ENCODE measurements around the gene PLIN1.
A peak's percentile ranks its signal among the peaks of the same experiment; 100 is the strongest.
"Not testable (repeated sequence)": the region's sequence is repeated elsewhere in the genome, so short reads cannot be mapped to it uniquely, and the experiment has no call there.

PLIN1 gene

DNA sequence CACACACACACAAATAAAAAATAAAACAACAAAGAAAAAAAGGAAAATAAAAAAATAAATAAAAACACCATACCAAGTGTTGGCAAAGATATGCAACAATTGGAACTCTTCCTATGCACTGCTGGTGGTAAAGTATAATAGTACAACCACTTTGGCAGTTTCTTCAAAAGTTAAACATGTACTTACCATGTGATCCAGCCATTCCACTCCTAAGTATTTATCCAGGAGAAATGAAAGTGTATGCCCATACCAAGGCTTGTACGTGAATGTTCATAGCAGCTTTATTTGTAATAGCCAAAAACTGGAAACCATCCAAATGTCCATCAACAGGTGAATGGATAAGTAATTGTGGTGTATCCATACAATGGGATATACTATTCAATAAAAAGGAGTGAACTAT is 28.4 kb upstream of the PLIN1 start:
- no peak overlapping the region for H3K4me3 ChIP-seq (ENCODE audit: low read depth, low read length)
- no peak for DNase-seq (ENCODE audit: low read depth)
- TF ChIP-seq, protein P1, sequence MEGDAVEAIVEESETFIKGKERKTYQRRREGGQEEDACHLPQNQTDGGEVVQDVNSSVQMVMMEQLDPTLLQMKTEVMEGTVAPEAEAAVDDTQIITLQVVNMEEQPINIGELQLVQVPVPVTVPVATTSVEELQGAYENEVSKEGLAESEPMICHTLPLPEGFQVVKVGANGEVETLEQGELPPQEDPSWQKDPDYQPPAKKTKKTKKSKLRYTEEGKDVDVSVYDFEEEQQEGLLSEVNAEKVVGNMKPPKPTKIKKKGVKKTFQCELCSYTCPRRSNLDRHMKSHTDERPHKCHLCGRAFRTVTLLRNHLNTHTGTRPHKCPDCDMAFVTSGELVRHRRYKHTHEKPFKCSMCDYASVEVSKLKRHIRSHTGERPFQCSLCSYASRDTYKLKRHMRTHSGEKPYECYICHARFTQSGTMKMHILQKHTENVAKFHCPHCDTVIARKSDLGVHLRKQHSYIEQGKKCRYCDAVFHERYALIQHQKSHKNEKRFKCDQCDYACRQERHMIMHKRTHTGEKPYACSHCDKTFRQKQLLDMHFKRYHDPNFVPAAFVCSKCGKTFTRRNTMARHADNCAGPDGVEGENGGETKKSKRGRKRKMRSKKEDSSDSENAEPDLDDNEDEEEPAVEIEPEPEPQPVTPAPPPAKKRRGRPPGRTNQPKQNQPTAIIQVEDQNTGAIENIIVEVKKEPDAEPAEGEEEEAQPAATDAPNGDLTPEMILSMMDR (IDR thresholded peaks at IDR 0.05; ENCODE audit: low read depth, low read length, missing control alignments): no peak

DNA sequence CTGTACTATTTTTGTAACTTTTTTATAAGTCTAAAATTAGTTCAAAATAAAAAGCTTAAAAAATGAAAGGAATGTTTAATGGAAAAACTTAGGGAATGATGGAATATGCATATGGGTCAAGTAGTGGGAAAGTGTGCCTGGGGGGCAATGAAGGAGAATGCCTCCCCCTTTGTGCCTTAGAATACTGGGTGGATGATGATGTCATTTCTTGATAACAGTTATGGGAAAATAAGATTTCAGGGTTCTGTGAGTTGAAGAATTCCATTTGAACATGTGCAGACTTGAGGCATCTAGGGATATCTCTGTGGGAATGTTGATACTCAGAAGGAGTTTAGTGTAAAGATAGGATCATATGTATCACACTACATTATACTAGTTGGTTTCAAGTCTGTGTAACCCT is 25.2 kb upstream of the PLIN1 start:
- TF ChIP-seq, protein P1 (IDR thresholded peaks at IDR 0.05; ENCODE audit: low read depth, low read length, missing control alignments): no peak
- no peak for DNase-seq (ENCODE audit: low read depth)
- no peak overlapping the region for H3K4me3 ChIP-seq (ENCODE audit: low read depth, low read length)

DNA sequence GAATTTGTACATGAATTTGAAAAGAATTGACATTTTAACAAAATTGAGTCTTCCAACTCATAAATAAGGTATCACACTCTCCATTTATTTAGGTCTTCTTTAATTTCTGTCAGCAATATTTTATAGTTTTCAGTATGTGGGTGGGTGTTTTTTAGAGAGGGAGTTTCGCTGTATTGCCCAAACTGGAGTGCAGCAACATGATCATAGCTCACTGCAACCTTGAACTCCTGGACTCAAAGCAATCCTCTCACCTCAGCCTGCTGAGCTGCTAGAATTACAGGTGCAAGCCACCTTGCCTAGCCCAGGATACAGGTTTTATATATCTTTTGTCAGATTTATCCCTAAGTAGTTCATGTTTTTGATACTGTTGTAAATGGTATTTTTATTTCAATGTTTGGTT is 16.0 kb upstream of the PLIN1 start:
- no peak overlapping the region for H3K4me3 ChIP-seq (ENCODE audit: low read depth, low read length)
- TF ChIP-seq, protein P1 (IDR thresholded peaks at IDR 0.05; ENCODE audit: low read depth, low read length, missing control alignments): no peak
- no peak for DNase-seq (ENCODE audit: low read depth)

DNA sequence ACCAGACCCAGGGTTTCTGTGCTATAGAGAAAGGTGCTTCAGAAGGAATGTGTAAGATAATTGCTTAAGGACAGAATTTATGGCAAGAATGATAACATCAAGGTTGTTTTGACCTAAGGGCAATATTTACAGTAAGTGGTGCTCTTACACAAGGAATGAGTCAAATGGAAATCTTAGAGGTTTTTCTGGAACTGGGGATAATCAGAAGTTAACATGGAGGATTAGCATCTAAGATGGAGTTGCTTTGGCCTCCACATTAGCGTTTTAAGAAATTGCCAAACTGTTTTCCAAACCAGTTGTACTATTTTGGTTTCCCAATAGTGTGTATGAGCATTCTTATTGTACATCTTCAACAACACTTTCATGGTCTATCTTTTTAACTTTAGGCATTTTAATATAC is 14.5 kb upstream of the PLIN1 start:
- H3K4me3 ChIP-seq (ENCODE audit: low read depth, low read length): no peak overlapping the region
- TF ChIP-seq, protein P1 (IDR thresholded peaks at IDR 0.05; ENCODE audit: low read depth, low read length, missing control alignments): no peak
- DNase-seq (ENCODE audit: low read depth): no peak

DNA sequence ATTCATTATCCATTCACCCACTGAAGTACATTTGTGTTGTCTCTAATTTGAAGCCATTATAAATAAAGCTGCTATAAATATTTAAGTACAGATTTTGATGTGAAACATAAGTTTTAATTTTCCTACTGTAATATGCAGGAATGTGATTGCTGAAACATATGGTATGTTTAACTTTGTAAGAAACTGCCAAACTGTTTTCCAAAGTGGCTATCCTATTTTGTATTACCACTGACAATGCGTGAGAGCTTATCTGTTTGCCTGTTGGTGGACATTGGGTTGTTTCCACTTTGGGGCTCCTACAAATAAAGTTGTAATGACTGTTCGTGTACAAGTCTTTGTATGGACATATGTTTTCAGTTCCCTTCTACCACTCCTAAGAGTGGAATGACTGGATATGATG is 13.9 kb upstream of the PLIN1 start:
- no peak for DNase-seq (ENCODE audit: low read depth)
- H3K4me3 ChIP-seq (ENCODE audit: low read depth, low read length): no peak overlapping the region
- TF ChIP-seq, protein P1 (IDR thresholded peaks at IDR 0.05; ENCODE audit: low read depth, low read length, missing control alignments): no peak

DNA sequence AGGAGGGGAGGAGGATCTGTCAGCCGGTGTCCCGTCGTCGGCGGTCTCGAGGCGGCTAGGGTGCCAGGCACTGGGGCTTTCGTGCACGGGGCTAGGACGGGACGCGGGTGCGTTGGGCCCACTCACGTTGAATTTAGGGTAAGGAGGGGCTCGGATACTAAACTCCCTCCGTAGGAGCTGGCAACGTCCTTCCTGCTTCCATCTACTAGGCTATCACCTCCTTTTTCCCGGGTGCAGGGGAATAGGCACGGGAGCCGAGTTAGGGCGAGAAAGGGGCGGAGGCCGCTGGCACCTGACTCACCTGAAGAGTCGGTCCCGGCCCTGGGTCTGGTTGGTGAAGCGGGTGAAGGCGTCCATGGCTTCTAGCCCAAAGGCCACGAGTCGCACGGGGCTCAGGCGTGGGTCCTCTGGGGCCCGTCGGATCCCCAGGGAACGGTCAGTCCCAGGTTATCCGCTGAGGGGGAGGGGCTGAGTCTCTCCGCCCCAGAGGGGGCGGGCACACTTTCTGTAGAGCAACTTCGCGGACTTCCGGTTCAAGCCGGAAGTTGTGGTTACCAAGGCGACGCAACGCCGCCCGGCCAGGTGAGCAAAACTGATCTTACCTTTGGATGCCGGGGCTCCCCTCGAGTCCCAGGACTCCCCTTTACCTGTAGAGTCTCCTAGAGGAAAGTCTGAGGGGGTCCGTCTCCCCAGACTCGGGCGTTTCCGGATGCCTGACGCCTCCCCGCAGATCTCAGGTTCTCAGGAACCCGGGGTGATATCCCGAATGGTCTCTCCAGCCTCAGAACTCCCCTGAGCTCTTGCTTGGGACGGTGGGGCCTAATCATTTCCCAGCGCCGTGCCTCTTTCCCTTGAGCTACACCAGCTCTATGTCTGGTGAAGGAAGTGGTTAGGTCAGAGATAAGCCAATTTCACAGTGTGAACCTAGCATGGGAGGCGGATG is 11.4 kb upstream of the PLIN1 start, which contains the start of the genes PEX11A and WDR93:
Gene PEX11A, minus strand, starts transcription at position 479 of the 943 bp plus-strand sequence. Its CDS starts 122 bp downstream, at position 357.
Gene WDR93, plus strand, starts transcription at position 536 of the 943 bp plus-strand sequence. CDS start 10,936 bp downstream, outside the sequence.
- TF ChIP-seq, protein P1 (IDR thresholded peaks at IDR 0.05; ENCODE audit: low read depth, low read length, missing control alignments): no peak
- H3K4me3 ChIP-seq (ENCODE audit: low read depth, low read length): peak within 1 kb of the TSS; percentile 90
- DNase-seq (ENCODE audit: low read depth): peak; percentile 60

DNA sequence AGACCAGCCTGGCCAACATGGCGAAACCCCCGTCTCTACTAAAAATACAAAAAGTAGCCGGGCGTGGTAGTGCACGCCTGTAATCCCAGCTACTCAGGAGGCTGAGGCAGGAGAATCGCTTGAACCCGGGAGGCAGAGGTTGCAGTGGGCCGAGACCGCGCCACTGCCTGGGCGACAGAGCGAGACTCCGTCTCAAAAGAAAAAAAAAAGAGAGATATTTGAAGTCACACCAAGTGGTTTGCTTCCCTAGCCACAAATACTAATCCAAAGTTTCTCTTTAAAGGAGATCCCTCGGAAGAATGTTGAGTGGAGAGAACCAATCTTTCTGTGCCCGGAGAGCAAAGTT is 10.7 kb upstream of the PLIN1 start:
- DNase-seq (ENCODE audit: low read depth): not testable (repeated sequence)
- H3K4me3 ChIP-seq (ENCODE audit: low read depth, low read length): peak overlapping the region; percentile 90

All from GM12864 (cell line).